ENCODE measurements around the gene RNF212B. TPM values are rescaled to one million over a fixed set of nuclear protein-coding genes. Genes with fewer than 3 reads are reported as not detected.

The RNF212B gene
- total RNA-seq, 4 donors from 2014 or later, result not detected

- Histone ChIP-seq H3K9me3 (no peaks in the 10 kb centered on the region), H3K27me3 (no peaks in the 10 kb centered on the region), H3K27ac (no peak overlapping the region), H3K36me3 (no peaks in the 10 kb centered on the region), H3K4me3 (no peak overlapping the region), H3K4me1 (peaks cover 5% of the 10 kb centered on the region in 2 donors)
- intact Hi-C loops (cut with DNase I; ENCODE audit: low total_unique reads), result no loop called here
- no peak for DNase-seq
- no peak for TF ChIP-seq CTCF (IDR thresholded peaks at IDR 0.05)
- no peak for TF ChIP-seq POLR2A (IDR thresholded peaks at IDR 0.05)
These were observed 60.0 kb downstream of the RNF212B start for GRCh38 chr14:23297611-23298277.

- Histone ChIP-seq H3K36me3 (no peaks in the 10 kb centered on the region), H3K27ac (peak overlapping the region; percentile 99), H3K4me3 (no peak overlapping the region), H3K27me3 (no peaks in the 10 kb centered on the region), H3K9me3 (no peaks in the 10 kb centered on the region), H3K4me1 (peaks cover 5 to 10% of the 10 kb centered on the region in 2 donors)
- no peak for DNase-seq
- intact Hi-C loops (cut with DNase I; ENCODE audit: low total_unique reads), result no loop called here
- peak in 1 of 4 experiments; percentile 10 for TF ChIP-seq CTCF (IDR thresholded peaks at IDR 0.05)
- no peak for TF ChIP-seq POLR2A (IDR thresholded peaks at IDR 0.05)
These were observed 61.6 kb downstream of the RNF212B start for GRCh38 chr14:23299211-23299957.

DNA sequence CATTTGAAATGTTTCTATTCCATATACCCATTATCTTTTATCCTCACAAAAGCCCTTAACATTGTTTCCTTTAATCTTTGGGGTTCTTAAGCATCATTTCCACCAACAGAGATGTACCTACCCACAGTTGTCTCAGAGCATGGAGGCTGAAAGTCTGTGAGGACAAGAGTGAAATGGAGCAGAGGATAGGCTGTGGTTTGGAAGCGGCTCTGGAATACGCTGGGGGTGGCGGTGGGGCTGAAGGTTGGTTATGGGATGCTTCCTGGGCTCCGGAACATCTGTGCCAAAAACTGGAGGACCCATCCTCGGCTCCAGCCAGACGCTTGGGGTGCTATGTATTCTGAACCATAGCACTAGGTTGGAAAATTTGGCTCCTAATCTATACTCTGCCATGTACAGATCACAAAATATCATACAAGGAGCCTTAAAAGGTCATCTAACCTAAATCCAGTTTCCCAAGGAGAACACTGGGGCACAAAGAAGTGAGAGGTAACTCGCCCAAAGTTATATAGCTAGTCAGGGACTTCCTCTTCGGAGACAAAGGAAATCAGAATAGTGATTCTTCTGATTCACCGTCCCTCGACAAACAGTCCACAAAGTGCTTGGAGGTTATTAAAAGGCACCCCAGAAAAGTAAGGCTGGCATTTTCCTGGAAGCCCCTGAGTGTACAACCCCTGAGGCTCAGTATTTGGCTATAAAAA, 62.4 kb downstream of the RNF212B start:
- intact Hi-C loops (cut with DNase I; ENCODE audit: low total_unique reads), result no loop called here
- DNase-seq, result no peak
- Histone ChIP-seq H3K4me1 (peaks cover 5 to 6% of the 10 kb centered on the region in 2 donors), H3K36me3 (no peaks in the 10 kb centered on the region), H3K9me3 (no peaks in the 10 kb centered on the region), H3K4me3 (peak overlapping the region; percentile 55 to 60), H3K27me3 (no peaks in the 10 kb centered on the region), H3K27ac (peak overlapping the region; percentile 99)
- TF ChIP-seq CTCF (IDR thresholded peaks at IDR 0.05) (peak in 1 of 4 experiments; percentile 2), POLR2A (IDR thresholded peaks at IDR 0.05) (no peak)

DNA sequence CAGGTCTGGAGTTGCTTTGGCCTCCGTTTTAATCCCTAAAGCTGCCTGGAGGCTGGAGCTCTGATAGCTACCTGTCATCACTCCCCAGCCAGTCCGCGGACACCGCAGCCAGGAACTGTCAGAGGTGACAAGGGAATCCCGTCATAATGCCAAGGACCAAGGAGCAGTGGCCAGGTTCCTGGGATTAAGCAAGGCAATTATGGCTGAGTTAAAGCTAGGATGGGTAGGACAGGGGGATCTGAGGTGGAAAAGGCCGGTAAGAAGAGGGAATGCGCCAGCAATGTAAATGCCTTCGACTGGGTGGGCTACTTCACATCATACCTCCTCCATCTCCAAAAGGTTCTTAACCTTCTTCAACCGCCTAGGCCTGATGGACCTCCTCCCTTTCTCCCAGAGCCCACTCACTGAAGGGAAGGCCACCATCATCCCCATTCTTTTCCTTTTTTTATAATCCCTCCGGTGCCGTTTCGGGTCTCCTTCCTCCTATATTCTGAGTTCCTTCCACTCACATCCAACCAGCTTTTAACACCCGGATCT, 63.0 kb downstream of the RNF212B start:
- TF ChIP-seq POLR2A (IDR thresholded peaks at IDR 0.05) (no peak), CTCF (IDR thresholded peaks at IDR 0.05) (no peak)
- intact Hi-C loops (cut with DNase I; ENCODE audit: low total_unique reads), result no loop called here
- no peaks in the 10 kb centered on the region for H3K9me3 ChIP-seq
- no peaks in the 10 kb centered on the region for H3K27me3 ChIP-seq
- H3K4me1 ChIP-seq, result peaks cover 5 to 6% of the 10 kb centered on the region in 2 donors
- H3K27ac ChIP-seq, result peak overlapping the region; percentile 99
- H3K4me3 ChIP-seq, result peak overlapping the region; percentile 55 to 60
- H3K36me3 ChIP-seq, result no peaks in the 10 kb centered on the region
- peak; percentile 52 to 53 for DNase-seq
